Activated T-cell treated with anti-CD3 and anti-CD28 coated beads, Interleukin-2, amount 50 U/mL, for 4 hours (primary cell): Measurements from ENCODE around the gene TENM4. TPM values are rescaled to one million over a fixed set of nuclear protein-coding genes. Genes with fewer than 3 reads are reported as not detected.

Experiments
- ATAC-seq, 2 donors: fragments of 200-7000 bp; cut with Tn5 transposase; one replicate each; pipeline ENCODE4 v1.10.0; 2021
- DNase-seq: peaks from one replicate; pipeline ENCODE4 v3.0.0-alpha.2; 2020
- H3K27me3 Mint-ChIP-seq: one replicate; pipeline ENCODE4 v1.8.0; 2021; ENCODE audit warnings: low read depth, mixed read lengths
- H3K36me3 Mint-ChIP-seq: one replicate; pipeline ENCODE4 v1.8.0; 2022; ENCODE audit warnings: mixed read lengths; ENCODE audit not compliant: insufficient read depth
- H3K4me1 Mint-ChIP-seq: one replicate; pipeline ENCODE4 v1.8.0; 2021; ENCODE audit warnings: low read depth, mixed read lengths
- H3K4me3 Mint-ChIP-seq: one replicate; pipeline ENCODE4 v1.8.0; 2021; ENCODE audit warnings: mild to moderate bottlenecking, moderate library complexity, mixed read lengths
- H3K9me3 Mint-ChIP-seq: one replicate; pipeline ENCODE4 v1.8.0; 2021; ENCODE audit warnings: mixed read lengths
- total RNA-seq, 3 donors: library from RNA; stranded (reverse); gene quantifications; one replicate each; pipeline ENCODE4 v1.2.1, GENCODE V29; 2021

TENM4 gene
- total RNA-seq, 3 donors from 2014 or later = 0.10 to 0.30 TPM; not detected in 1

- H3K4me3 Mint-ChIP-seq = no peak overlapping the region
- peaks cover 3% of the 10 kb centered on the region for H3K27me3 Mint-ChIP-seq
- no peak for ATAC-seq
- no peak for DNase-seq
- H3K4me1 Mint-ChIP-seq = no peaks in the 10 kb centered on the region
- H3K9me3 Mint-ChIP-seq = no peaks in the 10 kb centered on the region
- H3K36me3 Mint-ChIP-seq = no peaks in the 10 kb centered on the region
Measured at GRCh38 chr11:79342686-79343085, 98.1 kb downstream of the TENM4 start.

- Mint-ChIP-seq H3K36me3 (no peaks in the 10 kb centered on the region), H3K9me3 (no peaks in the 10 kb centered on the region), H3K27me3 (peaks cover 3% of the 10 kb centered on the region), H3K4me1 (no peaks in the 10 kb centered on the region), H3K4me3 (no peak overlapping the region)
- DNase-seq (no peak), ATAC-seq (no peak)
Measured at GRCh38 chr11:79342236-79342635, 98.6 kb downstream of the TENM4 start.

- ATAC-seq (no peak), DNase-seq (no peak)
- Mint-ChIP-seq H3K36me3 (no peaks in the 10 kb centered on the region), H3K9me3 (no peaks in the 10 kb centered on the region), H3K4me3 (no peak overlapping the region), H3K27me3 (peaks cover 3% of the 10 kb centered on the region), H3K4me1 (no peaks in the 10 kb centered on the region)
Measured at GRCh38 chr11:79340535-79340934, 100.3 kb downstream of the TENM4 start.

- no peak for DNase-seq
- no peaks in the 10 kb centered on the region for H3K9me3 Mint-ChIP-seq
- H3K4me1 Mint-ChIP-seq = no peaks in the 10 kb centered on the region
- no peak for ATAC-seq
- peaks cover 1% of the 10 kb centered on the region for H3K27me3 Mint-ChIP-seq
- no peak overlapping the region for H3K4me3 Mint-ChIP-seq
- H3K36me3 Mint-ChIP-seq = no peaks in the 10 kb centered on the region
Measured at GRCh38 chr11:79336797-79337517, 103.9 kb downstream of the TENM4 start.

- Mint-ChIP-seq H3K4me3 (no peak overlapping the region), H3K9me3 (no peaks in the 10 kb centered on the region), H3K36me3 (no peaks in the 10 kb centered on the region), H3K27me3 (no peaks in the 10 kb centered on the region), H3K4me1 (no peaks in the 10 kb centered on the region)
- DNase-seq (no peak), ATAC-seq (no peak)
Measured at GRCh38 chr11:79335681-79336080, 105.1 kb downstream of the TENM4 start.

- DNase-seq (no peak), ATAC-seq (no peak)
- no peaks in the 10 kb centered on the region for H3K4me1 Mint-ChIP-seq
- no peaks in the 10 kb centered on the region for H3K27me3 Mint-ChIP-seq
- H3K4me3 Mint-ChIP-seq = no peak overlapping the region
- no peaks in the 10 kb centered on the region for H3K36me3 Mint-ChIP-seq
- H3K9me3 Mint-ChIP-seq = no peaks in the 10 kb centered on the region
Measured at GRCh38 chr11:79333355-79333754, 107.5 kb downstream of the TENM4 start.

GRCh38 chr11:79332017-79332416 lies 108.8 kb downstream of the TENM4 start:
- ATAC-seq (no peak), DNase-seq (no peak)
- Mint-ChIP-seq H3K36me3 (no peaks in the 10 kb centered on the region), H3K9me3 (no peaks in the 10 kb centered on the region), H3K4me1 (no peaks in the 10 kb centered on the region), H3K4me3 (no peak overlapping the region), H3K27me3 (no peaks in the 10 kb centered on the region)

- Mint-ChIP-seq H3K4me1 (no peaks in the 10 kb centered on the region), H3K4me3 (no peak overlapping the region), H3K36me3 (no peaks in the 10 kb centered on the region), H3K27me3 (no peaks in the 10 kb centered on the region), H3K9me3 (no peaks in the 10 kb centered on the region)
- no peak for DNase-seq
- no peak for ATAC-seq
Measured at GRCh38 chr11:79331203-79331901, 109.5 kb downstream of the TENM4 start.

GRCh38 chr11:79330651-79331050 lies 110.2 kb downstream of the TENM4 start:
- no peaks in the 10 kb centered on the region for H3K27me3 Mint-ChIP-seq
- no peaks in the 10 kb centered on the region for H3K36me3 Mint-ChIP-seq
- DNase-seq = no peak
- no peak for ATAC-seq
- no peaks in the 10 kb centered on the region for H3K4me1 Mint-ChIP-seq
- H3K9me3 Mint-ChIP-seq = no peaks in the 10 kb centered on the region
- no peak overlapping the region for H3K4me3 Mint-ChIP-seq

GRCh38 chr11:79329561-79329960 lies 111.3 kb downstream of the TENM4 start:
- Mint-ChIP-seq H3K27me3 (no peaks in the 10 kb centered on the region), H3K4me1 (no peaks in the 10 kb centered on the region), H3K36me3 (no peaks in the 10 kb centered on the region), H3K9me3 (no peaks in the 10 kb centered on the region), H3K4me3 (no peak overlapping the region)
- no peak for DNase-seq
- ATAC-seq = no peak

- Mint-ChIP-seq H3K4me3 (no peak overlapping the region), H3K36me3 (no peaks in the 10 kb centered on the region), H3K27me3 (no peaks in the 10 kb centered on the region), H3K9me3 (no peaks in the 10 kb centered on the region), H3K4me1 (no peaks in the 10 kb centered on the region)
- ATAC-seq (no peak), DNase-seq (no peak)
Measured at GRCh38 chr11:79328402-79328801, 112.4 kb downstream of the TENM4 start.

GRCh38 chr11:79325851-79326250 lies 115.0 kb downstream of the TENM4 start:
- no peak overlapping the region for H3K4me3 Mint-ChIP-seq
- H3K36me3 Mint-ChIP-seq = no peaks in the 10 kb centered on the region
- no peaks in the 10 kb centered on the region for H3K4me1 Mint-ChIP-seq
- no peaks in the 10 kb centered on the region for H3K9me3 Mint-ChIP-seq
- ATAC-seq (no peak), DNase-seq (no peak)
- H3K27me3 Mint-ChIP-seq = no peaks in the 10 kb centered on the region

GRCh38 chr11:79321263-79321662 lies 119.6 kb downstream of the TENM4 start:
- Mint-ChIP-seq H3K36me3 (no peaks in the 10 kb centered on the region), H3K27me3 (no peaks in the 10 kb centered on the region), H3K4me1 (no peaks in the 10 kb centered on the region), H3K4me3 (no peak overlapping the region), H3K9me3 (no peaks in the 10 kb centered on the region)
- DNase-seq (no peak), ATAC-seq (no peak)

- H3K4me1 Mint-ChIP-seq = no peaks in the 10 kb centered on the region
- ATAC-seq (no peak), DNase-seq (no peak)
- peaks cover 1% of the 10 kb centered on the region for H3K27me3 Mint-ChIP-seq
- H3K9me3 Mint-ChIP-seq = no peaks in the 10 kb centered on the region
- no peak overlapping the region for H3K4me3 Mint-ChIP-seq
- H3K36me3 Mint-ChIP-seq = no peaks in the 10 kb centered on the region
Measured at GRCh38 chr11:79314906-79315689, 125.7 kb downstream of the TENM4 start.

- no peaks in the 10 kb centered on the region for H3K4me1 Mint-ChIP-seq
- no peak for ATAC-seq
- H3K9me3 Mint-ChIP-seq = no peaks in the 10 kb centered on the region
- no peak overlapping the region for H3K4me3 Mint-ChIP-seq
- no peaks in the 10 kb centered on the region for H3K36me3 Mint-ChIP-seq
- DNase-seq = no peak
- peaks cover 1% of the 10 kb centered on the region for H3K27me3 Mint-ChIP-seq
Measured at GRCh38 chr11:79313530-79313913, 127.3 kb downstream of the TENM4 start.
